Activated CD8-positive, alpha-beta T cell treated with anti-CD3 and anti-CD28 coated beads, Interleukin-2, amount 10 ng/mL, durations not matched to agents 7 days and 5 days (primary cell): ENCODE data around the gene HELB. TPM values are rescaled to one million over a fixed set of nuclear protein-coding genes. Genes with fewer than 3 reads are reported as not detected.

Experiments
- ATAC-seq: fragments of 150-1000 bp; cut with Tn5 transposase; one replicate; pipeline ENCODE4 v1.10.0; 2021; ENCODE audit warnings: moderate library complexity
- CTCF ChIA-PET: fragments of 350-600 bp; sonication (Branson Sonifier 250); formaldehyde crosslinking; loops from one replicate; lab custom pipeline; 2021; ENCODE audit warnings: antibody characterized with exemption; lab: Charles Lee
- POLR2A ChIA-PET: fragments of 350-600 bp; sonication (Branson Sonifier 250); formaldehyde crosslinking; loops from one replicate; lab custom pipeline; 2021; ENCODE audit warnings: antibody characterized with exemption; lab: Charles Lee
- DNase-seq: peaks from one replicate; pipeline ENCODE4 v3.0.0-alpha.2; 2020
- H3K27ac Mint-ChIP-seq: one replicate; pipeline ENCODE4 v1.8.0; 2021; ENCODE audit warnings: mild to moderate bottlenecking, mixed read lengths
- H3K27me3 Mint-ChIP-seq: one replicate; pipeline ENCODE4 v1.8.0; 2021; ENCODE audit warnings: low read depth, mixed read lengths
- H3K36me3 Mint-ChIP-seq: one replicate; pipeline ENCODE4 v1.8.0; 2021; ENCODE audit warnings: low read depth, mixed read lengths
- H3K4me1 Mint-ChIP-seq: one replicate; pipeline ENCODE4 v1.8.0; 2021; ENCODE audit warnings: low read depth, mixed read lengths
- H3K4me3 Mint-ChIP-seq: one replicate; pipeline ENCODE4 v1.8.0; 2021; ENCODE audit warnings: mild to moderate bottlenecking, mixed read lengths
- H3K9me3 Mint-ChIP-seq: one replicate; pipeline ENCODE4 v1.8.0; 2022; ENCODE audit warnings: mixed read lengths; ENCODE audit not compliant: insufficient read depth
- total RNA-seq, 2 experiments: library from RNA; stranded (reverse); gene quantifications; one replicate each; pipeline ENCODE4 v1.2.3, GENCODE V29; 2021

HELB gene
- total RNA-seq, 2 experiments from 2014 or later, result 24.2 to 25.7 TPM

- POLR2A ChIA-PET, result no interaction called here
- Mint-ChIP-seq H3K27me3 (no peaks in the 10 kb centered on the region), H3K4me3 (no peak overlapping the region), H3K9me3 (no peaks in the 10 kb centered on the region), H3K27ac (no peak overlapping the region), H3K4me1 (peaks cover 11% of the 10 kb centered on the region), H3K36me3 (no peaks in the 10 kb centered on the region)
- ATAC-seq (no peak), DNase-seq (no peak)
- CTCF ChIA-PET, result interaction anchor here (1.3 kb wide), 1 partner anchor 131 kb away, joined by 4 read pairs; no protein-coding TSS in a partner anchor
Measured at GRCh38 chr12:66275040-66275439, 27.3 kb upstream of the HELB start.

- POLR2A ChIA-PET, result interaction anchor here (1.4 kb wide), 1 partner anchor 23 kb away, joined by 4 read pairs; the partner anchor contains the start of gene HELB
Measured at GRCh38 chr12:66279123-66279712, 23.1 kb upstream of the HELB start.

GRCh38 chr12:66280561-66280960, 21.7 kb upstream of the HELB start:
- no peak overlapping the region for H3K4me3 Mint-ChIP-seq
- H3K9me3 Mint-ChIP-seq, result peaks cover 9% of the 10 kb centered on the region
- DNase-seq (no peak), ATAC-seq (no peak)
- peaks cover 13% of the 10 kb centered on the region for H3K4me1 Mint-ChIP-seq
- no peak overlapping the region for H3K27ac Mint-ChIP-seq
- ChIA-PET CTCF (interaction anchor here (2.1 to 4.3 kb wide), 3 partner anchors 11 to 135 kb away, joined by 10 to 30 read pairs (median 22); partner anchors contain the start of gene HELB), POLR2A (no interaction called here)
- peaks cover 9% of the 10 kb centered on the region for H3K36me3 Mint-ChIP-seq
- no peaks in the 10 kb centered on the region for H3K27me3 Mint-ChIP-seq

More at GRCh38 chr12:66279123-66279712, 23.1 kb upstream of the HELB start:
- H3K27ac Mint-ChIP-seq, result no peak overlapping the region
- peaks cover 9% of the 10 kb centered on the region for H3K36me3 Mint-ChIP-seq
- no peak overlapping the region for H3K4me3 Mint-ChIP-seq
- H3K4me1 Mint-ChIP-seq, result peaks cover 13% of the 10 kb centered on the region
- H3K27me3 Mint-ChIP-seq, result no peaks in the 10 kb centered on the region
- ATAC-seq (peak; percentile 79), DNase-seq (peak; percentile 67)
- peaks cover 9% of the 10 kb centered on the region for H3K9me3 Mint-ChIP-seq
- CTCF ChIA-PET, result interaction anchor here (0.7 to 4.3 kb wide), 17 partner anchors 9 to 137 kb away, joined by 3 to 30 read pairs (median 5); partner anchors contain the start of gene HELB

DNA sequence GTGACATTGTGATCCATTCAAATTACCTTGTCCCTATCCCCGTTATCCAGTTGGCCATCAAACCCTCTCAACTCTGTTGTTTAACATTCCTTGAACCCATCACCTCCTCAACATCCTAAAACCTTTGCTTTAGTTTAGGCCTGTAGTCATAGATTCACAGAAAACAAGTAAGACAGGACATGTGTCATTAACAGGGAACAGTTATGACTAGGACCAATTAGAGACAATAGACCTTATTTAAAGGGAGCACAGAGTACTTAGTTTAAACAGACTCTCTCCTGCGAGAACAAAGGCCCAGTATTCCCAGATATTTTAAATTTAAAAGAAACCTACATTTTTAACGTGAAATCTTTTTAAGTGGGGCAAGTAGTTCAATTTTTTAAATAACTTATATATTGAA, 20.0 kb upstream of the HELB start:
- POLR2A ChIA-PET, result no interaction called here
- CTCF ChIA-PET, result interaction anchor here (0.6 kb wide), 1 partner anchor 127 kb away, joined by 3 read pairs; no protein-coding TSS in a partner anchor

GRCh38 chr12:66287275-66287674, 15.0 kb upstream of the HELB start:
- Mint-ChIP-seq H3K27ac (peak overlapping the region; percentile 77), H3K4me1 (peaks cover 59% of the 10 kb centered on the region), H3K4me3 (peak overlapping the region; percentile 54), H3K36me3 (peaks cover 39% of the 10 kb centered on the region), H3K9me3 (peaks cover 25% of the 10 kb centered on the region), H3K27me3 (no peaks in the 10 kb centered on the region)
- DNase-seq (no peak), ATAC-seq (no peak)
- POLR2A ChIA-PET, result no interaction called here
- CTCF ChIA-PET, result no interaction called here

More for the DNA sequence above, 20.0 kb upstream of the HELB start:
- H3K4me1 Mint-ChIP-seq, result peaks cover 25% of the 10 kb centered on the region
- H3K27ac Mint-ChIP-seq, result no peak overlapping the region
- H3K4me3 Mint-ChIP-seq, result no peak overlapping the region
- ATAC-seq (no peak), DNase-seq (no peak)
- no peaks in the 10 kb centered on the region for H3K27me3 Mint-ChIP-seq
- H3K36me3 Mint-ChIP-seq, result peaks cover 18% of the 10 kb centered on the region
- peaks cover 9% of the 10 kb centered on the region for H3K9me3 Mint-ChIP-seq

- Mint-ChIP-seq H3K36me3 (peaks cover 42% of the 10 kb centered on the region), H3K9me3 (peaks cover 31% of the 10 kb centered on the region), H3K4me1 (peaks cover 62% of the 10 kb centered on the region), H3K27ac (peak overlapping the region; percentile 77), H3K4me3 (peak overlapping the region; percentile 54), H3K27me3 (no peaks in the 10 kb centered on the region)
- ChIA-PET POLR2A (interaction anchor here (0.5 to 3.9 kb wide), 5 partner anchors 10 to 452 kb away, joined by 3 to 58 read pairs (median 3); partner anchors contain the start of genes HELB and TMBIM4), CTCF (interaction anchor here (0.9 to 1.2 kb wide), 5 partner anchors 9 to 119 kb away, joined by 3 to 10 read pairs (median 5); partner anchors contain the start of genes HELB and TMBIM4)
- ATAC-seq (peak; percentile 96), DNase-seq (peak; percentile 76)
Measured at GRCh38 chr12:66288121-66288520, 14.2 kb upstream of the HELB start.

- ChIA-PET CTCF (interaction anchor here (1.3 kb wide), 1 partner anchor 13 kb away, joined by 3 read pairs; the partner anchor contains the start of gene HELB), POLR2A (interaction anchor here (0.6 to 3.9 kb wide), 2 partner anchors 14 to 120 kb away, joined by 3 to 58 read pairs; partner anchors contain the start of gene HELB)
- no peaks in the 10 kb centered on the region for H3K27me3 Mint-ChIP-seq
- peak overlapping the region; percentile 93 for H3K27ac Mint-ChIP-seq
- H3K4me3 Mint-ChIP-seq, result no peak overlapping the region
- ATAC-seq, result no peak
- H3K4me1 Mint-ChIP-seq, result peaks cover 64% of the 10 kb centered on the region
- no peak for DNase-seq
- peaks cover 46% of the 10 kb centered on the region for H3K36me3 Mint-ChIP-seq
- H3K9me3 Mint-ChIP-seq, result peaks cover 35% of the 10 kb centered on the region
Measured at GRCh38 chr12:66289485-66289884, 12.8 kb upstream of the HELB start.

DNA sequence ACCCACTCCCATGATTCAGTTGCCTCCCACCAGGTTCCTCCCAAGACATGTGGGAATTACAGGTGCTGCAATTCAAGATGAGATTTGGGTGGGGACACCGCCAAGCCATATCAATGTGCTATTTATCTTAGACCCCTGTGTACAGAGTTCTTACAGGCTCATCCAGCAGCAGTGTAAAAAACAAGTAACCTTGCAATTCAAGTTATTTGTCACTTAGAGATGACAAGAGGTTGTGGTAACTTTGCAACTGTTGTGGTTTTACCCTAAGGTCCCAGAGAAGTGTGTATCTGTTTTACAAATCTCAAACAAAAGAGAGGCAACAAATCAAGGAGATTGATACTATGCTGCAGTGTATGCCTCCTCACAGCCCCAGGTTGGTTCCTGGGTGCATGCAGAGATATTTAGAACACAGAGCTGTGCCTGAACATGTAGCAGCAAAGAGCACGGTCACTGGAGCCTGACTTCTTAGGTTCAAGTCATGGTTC, 11.5 kb upstream of the HELB start:
- H3K36me3 Mint-ChIP-seq, result peaks cover 46% of the 10 kb centered on the region
- no peaks in the 10 kb centered on the region for H3K27me3 Mint-ChIP-seq
- POLR2A ChIA-PET, result interaction anchor here (3.9 kb wide), 1 partner anchor 12 kb away, joined by 58 read pairs; the partner anchor contains the start of gene HELB
- H3K9me3 Mint-ChIP-seq, result peaks cover 35% of the 10 kb centered on the region
- H3K27ac Mint-ChIP-seq, result peak overlapping the region; percentile 93
- DNase-seq (peak; percentile 57), ATAC-seq (peak; percentile 61)
- H3K4me3 Mint-ChIP-seq, result peak overlapping the region; percentile 24
- peaks cover 66% of the 10 kb centered on the region for H3K4me1 Mint-ChIP-seq
- CTCF ChIA-PET, result interaction anchor here (0.7 to 1.1 kb wide), 2 partner anchors 11 to 17 kb away, joined by 3 read pairs; partner anchors contain the start of gene HELB

- H3K4me3 Mint-ChIP-seq, result no peak overlapping the region
- peaks cover 4% of the 10 kb centered on the region for H3K27me3 Mint-ChIP-seq
- H3K27ac Mint-ChIP-seq, result peak overlapping the region; percentile 6
- ChIA-PET POLR2A (no interaction called here), CTCF (no interaction called here)
- peaks cover 43% of the 10 kb centered on the region for H3K4me1 Mint-ChIP-seq
- ATAC-seq, result no peak
- no peak for DNase-seq
- H3K36me3 Mint-ChIP-seq, result peaks cover 12% of the 10 kb centered on the region
- peaks cover 18% of the 10 kb centered on the region for H3K9me3 Mint-ChIP-seq
Measured at GRCh38 chr12:66296176-66296683, 6.1 kb upstream of the HELB start.

DNA sequence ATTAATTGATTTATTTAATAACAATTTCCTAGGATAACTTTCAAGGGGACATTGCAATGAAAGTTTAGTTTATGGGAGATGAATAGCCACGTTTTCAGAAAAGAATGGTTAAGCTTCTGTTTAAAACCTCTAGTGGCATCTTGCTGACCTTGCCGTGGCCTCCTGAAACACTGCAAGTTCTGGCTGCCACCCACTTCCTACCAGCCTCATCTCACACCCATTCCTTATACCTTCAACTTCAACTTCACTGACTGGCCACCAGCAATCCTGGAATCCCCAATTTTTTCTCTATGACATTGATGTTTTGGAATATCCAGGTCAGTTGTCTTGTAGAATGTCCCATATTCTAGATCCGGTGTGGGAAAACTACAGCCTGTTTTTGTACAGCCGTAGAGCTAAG, 5.2 kb upstream of the HELB start:
- CTCF ChIA-PET, result no interaction called here
- H3K4me1 Mint-ChIP-seq, result peaks cover 42% of the 10 kb centered on the region
- H3K4me3 Mint-ChIP-seq, result no peak overlapping the region
- POLR2A ChIA-PET, result no interaction called here
- no peak for ATAC-seq
- H3K36me3 Mint-ChIP-seq, result peaks cover 9% of the 10 kb centered on the region
- H3K27ac Mint-ChIP-seq, result no peak overlapping the region
- DNase-seq, result no peak
- H3K27me3 Mint-ChIP-seq, result peaks cover 4% of the 10 kb centered on the region
- peaks cover 14% of the 10 kb centered on the region for H3K9me3 Mint-ChIP-seq

- ATAC-seq, result no peak
- POLR2A ChIA-PET, result no interaction called here
- Mint-ChIP-seq H3K36me3 (peaks cover 11% of the 10 kb centered on the region), H3K4me1 (peaks cover 37% of the 10 kb centered on the region), H3K9me3 (peaks cover 6% of the 10 kb centered on the region), H3K27me3 (peaks cover 4% of the 10 kb centered on the region), H3K4me3 (no peak overlapping the region), H3K27ac (no peak overlapping the region)
- DNase-seq, result no peak
- CTCF ChIA-PET, result no interaction called here
Measured at GRCh38 chr12:66297923-66298322, 4.4 kb upstream of the HELB start.
